NB4 (cell line): ENCODE measurements around the gene SLC39A11.

Experiments
- POLR2A ChIP-seq: IDR thresholded peaks from 2 replicates; pipeline ENCODE4 v1.6.1; 2011; ENCODE audit warnings: mild to moderate bottlenecking; ENCODE audit not compliant: insufficient read length; ENCODE audit errors: extremely low read depth
- TF ChIP-seq, protein P1 (sequence below): IDR thresholded peaks from one replicate; pipeline ENCODE4 v1.5.1; 2012; ENCODE audit warnings: low read depth, low read length

GRCh38 chr17:72693151-72693878 is 399.2 kb downstream of the SLC39A11 start:
- TF ChIP-seq, protein P1, sequence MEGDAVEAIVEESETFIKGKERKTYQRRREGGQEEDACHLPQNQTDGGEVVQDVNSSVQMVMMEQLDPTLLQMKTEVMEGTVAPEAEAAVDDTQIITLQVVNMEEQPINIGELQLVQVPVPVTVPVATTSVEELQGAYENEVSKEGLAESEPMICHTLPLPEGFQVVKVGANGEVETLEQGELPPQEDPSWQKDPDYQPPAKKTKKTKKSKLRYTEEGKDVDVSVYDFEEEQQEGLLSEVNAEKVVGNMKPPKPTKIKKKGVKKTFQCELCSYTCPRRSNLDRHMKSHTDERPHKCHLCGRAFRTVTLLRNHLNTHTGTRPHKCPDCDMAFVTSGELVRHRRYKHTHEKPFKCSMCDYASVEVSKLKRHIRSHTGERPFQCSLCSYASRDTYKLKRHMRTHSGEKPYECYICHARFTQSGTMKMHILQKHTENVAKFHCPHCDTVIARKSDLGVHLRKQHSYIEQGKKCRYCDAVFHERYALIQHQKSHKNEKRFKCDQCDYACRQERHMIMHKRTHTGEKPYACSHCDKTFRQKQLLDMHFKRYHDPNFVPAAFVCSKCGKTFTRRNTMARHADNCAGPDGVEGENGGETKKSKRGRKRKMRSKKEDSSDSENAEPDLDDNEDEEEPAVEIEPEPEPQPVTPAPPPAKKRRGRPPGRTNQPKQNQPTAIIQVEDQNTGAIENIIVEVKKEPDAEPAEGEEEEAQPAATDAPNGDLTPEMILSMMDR, result no peak
- TF ChIP-seq POLR2A, result no peak
